ENCODE measurements around the gene ZDHHC24. TPM values are rescaled to one million over a fixed set of nuclear protein-coding genes. Genes with fewer than 3 reads are reported as not detected.

Gene ZDHHC24
- total RNA-seq, 6 donors from 2014 or later: 12.4 to 24.8 (median 14.1) TPM

DNA sequence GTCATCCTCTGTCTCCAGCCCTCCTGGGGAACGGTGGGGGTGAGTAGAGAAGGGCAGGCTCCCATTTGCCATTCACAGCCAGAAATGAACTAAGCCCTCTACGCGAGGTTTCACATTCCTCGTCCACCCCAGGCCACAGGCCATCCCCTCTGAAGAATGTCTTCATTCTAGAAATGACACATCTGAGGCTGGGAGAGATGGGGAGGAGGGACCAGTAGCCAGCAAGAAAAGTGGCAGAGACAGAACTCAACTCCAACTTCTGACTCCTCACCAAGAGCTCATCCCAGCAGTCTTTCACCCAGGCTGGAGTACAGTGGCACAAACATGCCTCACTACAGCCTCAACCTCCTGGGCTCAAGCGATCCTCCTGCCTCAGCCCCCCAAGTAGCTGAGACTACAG is 19.1 kb upstream of the ZDHHC24 start:
- DNase-seq: no peak

DNA sequence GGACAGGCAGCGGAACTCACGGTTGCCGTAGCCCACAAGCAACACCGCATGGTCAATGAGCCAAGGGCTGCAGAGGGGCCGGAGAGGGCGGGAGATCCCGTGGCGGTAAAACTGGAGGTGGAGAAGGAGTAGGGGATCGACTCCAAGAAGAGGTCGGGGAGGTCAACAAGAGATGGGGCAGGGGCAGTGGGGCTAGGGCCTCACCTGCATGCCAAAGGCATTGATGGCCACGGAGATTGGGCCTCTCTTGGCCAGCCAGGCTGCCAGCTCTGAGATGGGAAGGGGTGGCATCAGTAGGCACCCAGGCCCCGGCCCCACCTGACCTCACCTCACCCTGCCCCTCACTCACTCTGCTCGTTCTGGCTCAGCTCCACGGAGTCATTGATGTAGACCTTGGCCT is 18.7 kb upstream of the ZDHHC24 start:
- DNase-seq (peak in 1 of 2 donors; percentile 59), ATAC-seq (ENCODE audit: low FRiP score in 2 of 2) (no peak)
- TF ChIP-seq CTCF (IDR thresholded peaks at IDR 0.05) (no peak), EP300 (IDR thresholded peaks at IDR 0.05) (no peak), POLR2A (IDR thresholded peaks at IDR 0.05) (no peak), POLR2AphosphoS5 (IDR thresholded peaks at IDR 0.05) (no peak)
- Histone ChIP-seq H3K9me3 (no peaks in the 10 kb centered on the region), H3K4me3 (no peak overlapping the region), H3K4me1 (peaks cover 10 to 19% (median 12%) of the 10 kb centered on the region in 4 donors), H3K27me3 (no peaks in the 10 kb centered on the region), H3K27ac (no peak overlapping the region), H3K36me3 (peaks cover 0 to 8% (median 0%) of the 10 kb centered on the region in 4 donors)
- 91 to 92% methylated on average over 13 to 14 of the region's 14 CpGs for WGBS, 2 donors

More for the DNA sequence above, 19.1 kb upstream of the ZDHHC24 start:
- peaks cover 10 to 17% (median 12%) of the 10 kb centered on the region in 4 donors for H3K4me1 ChIP-seq
- no peak overlapping the region for H3K27ac ChIP-seq
- peaks cover 0 to 8% (median 0%) of the 10 kb centered on the region in 4 donors for H3K36me3 ChIP-seq
- no peak overlapping the region for H3K4me3 ChIP-seq
- 92 to 95% methylated on average over 4 to 5 of the region's 5 CpGs for WGBS, 2 donors
- TF ChIP-seq POLR2A (IDR thresholded peaks at IDR 0.05) (no peak), CTCF (IDR thresholded peaks at IDR 0.05) (no peak), POLR2AphosphoS5 (IDR thresholded peaks at IDR 0.05) (no peak), EP300 (IDR thresholded peaks at IDR 0.05) (no peak)
- H3K27me3 ChIP-seq: no peaks in the 10 kb centered on the region
- H3K9me3 ChIP-seq: no peaks in the 10 kb centered on the region
- no peak for ATAC-seq (ENCODE audit: low FRiP score in 2 of 2)

- peaks cover 0 to 8% (median 0%) of the 10 kb centered on the region in 4 donors for H3K36me3 ChIP-seq
- H3K27ac ChIP-seq: no peak overlapping the region
- H3K4me1 ChIP-seq: peaks cover 16 to 24% (median 18%) of the 10 kb centered on the region in 4 donors
- TF ChIP-seq EP300 (IDR thresholded peaks at IDR 0.05): no peak
- TF ChIP-seq POLR2AphosphoS5 (IDR thresholded peaks at IDR 0.05): no peak
- TF ChIP-seq POLR2A (IDR thresholded peaks at IDR 0.05): no peak
- no peak for TF ChIP-seq CTCF (IDR thresholded peaks at IDR 0.05)
- DNase-seq: peak in 1 of 2 donors; percentile 71
- no peaks in the 10 kb centered on the region for H3K9me3 ChIP-seq
- ATAC-seq (ENCODE audit: low FRiP score in 2 of 2): no peak
- H3K4me3 ChIP-seq: no peak overlapping the region
- 94 to 95% methylated on average over 8 to 10 of the region's 10 CpGs for WGBS, 2 donors
- H3K27me3 ChIP-seq: no peaks in the 10 kb centered on the region
Observed at GRCh38 chr11:66563832-66564231, 18.0 kb upstream of the ZDHHC24 start.

DNA sequence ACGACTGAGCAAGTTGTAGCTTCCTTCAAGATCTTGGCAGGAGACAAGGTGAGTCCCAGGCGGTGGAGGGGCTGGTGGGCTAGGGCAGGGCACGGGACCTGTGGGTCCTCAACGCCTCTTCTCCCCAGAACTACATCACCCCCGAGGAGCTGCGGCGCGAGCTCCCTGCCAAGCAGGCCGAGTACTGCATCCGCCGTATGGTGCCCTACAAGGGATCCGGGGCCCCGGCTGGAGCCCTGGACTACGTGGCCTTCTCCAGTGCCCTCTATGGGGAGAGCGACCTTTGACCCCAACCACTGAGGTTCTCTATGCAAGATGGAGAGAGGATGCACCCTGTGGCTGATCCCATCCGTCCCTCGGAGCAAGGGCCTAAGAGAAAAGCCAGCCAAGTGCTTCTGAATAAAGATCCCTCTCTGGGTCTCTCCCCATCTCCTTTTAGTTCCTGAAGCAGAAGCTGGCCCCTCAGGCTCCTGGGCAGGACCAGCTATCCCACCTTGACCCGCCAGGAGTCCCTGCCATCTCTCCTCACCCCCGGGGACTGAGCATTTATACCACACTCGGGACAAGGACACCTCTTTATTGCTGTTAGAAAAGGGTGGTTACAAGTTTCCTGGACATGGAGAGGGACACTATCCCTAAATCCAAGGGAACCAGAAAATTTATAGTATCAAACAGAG is 17.2 kb upstream of the ZDHHC24 start:
- Histone ChIP-seq H3K4me1 (peaks cover 12 to 17% (median 14%) of the 10 kb centered on the region in 4 donors), H3K27me3 (no peaks in the 10 kb centered on the region), H3K36me3 (peaks cover 0 to 8% (median 0%) of the 10 kb centered on the region in 4 donors), H3K9me3 (no peaks in the 10 kb centered on the region), H3K27ac (no peak overlapping the region), H3K4me3 (no peak overlapping the region)
- DNase-seq: peak in 1 of 2 donors; percentile 67
- TF ChIP-seq POLR2A (IDR thresholded peaks at IDR 0.05): no peak
- TF ChIP-seq EP300 (IDR thresholded peaks at IDR 0.05): no peak
- no peak for TF ChIP-seq POLR2AphosphoS5 (IDR thresholded peaks at IDR 0.05)
- no peak for TF ChIP-seq CTCF (IDR thresholded peaks at IDR 0.05)
- 81 to 92% methylated on average over 5 to 20 of the region's 20 CpGs for WGBS, 2 donors
- ATAC-seq (ENCODE audit: low FRiP score in 2 of 2): no peak

DNA sequence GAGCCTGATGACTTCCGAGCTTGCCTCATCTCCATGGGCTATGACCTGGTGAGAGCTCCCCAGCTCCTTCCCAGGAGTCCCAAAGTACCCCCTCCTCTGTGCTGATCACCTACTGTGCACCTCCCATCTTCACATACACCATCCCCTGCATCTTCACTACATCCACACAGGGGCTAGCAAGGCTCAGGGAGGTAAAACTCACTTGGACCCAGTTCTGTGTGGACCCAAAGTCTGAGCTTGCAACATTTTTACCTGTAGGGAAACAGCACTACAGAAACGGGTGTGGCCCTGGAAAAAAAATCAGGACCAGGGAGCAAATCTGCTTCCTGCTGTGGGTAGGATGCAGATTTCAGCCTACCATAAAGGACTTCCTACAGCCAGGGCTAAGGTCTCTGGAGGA is 16.4 kb upstream of the ZDHHC24 start:
- ATAC-seq (ENCODE audit: low FRiP score in 2 of 2) (no peak), DNase-seq (no peak)
- Histone ChIP-seq H3K4me1 (peaks cover 8 to 11% (median 9%) of the 10 kb centered on the region in 4 donors), H3K9me3 (no peaks in the 10 kb centered on the region), H3K27ac (no peak overlapping the region), H3K4me3 (no peak overlapping the region), H3K36me3 (peaks cover 0 to 8% (median 0%) of the 10 kb centered on the region in 4 donors), H3K27me3 (no peaks in the 10 kb centered on the region)
- WGBS, 2 donors: 58 to 88% methylated on average over 1 to 2 of the region's 2 CpGs
- TF ChIP-seq CTCF (IDR thresholded peaks at IDR 0.05) (no peak), POLR2AphosphoS5 (IDR thresholded peaks at IDR 0.05) (no peak), POLR2A (IDR thresholded peaks at IDR 0.05) (no peak), EP300 (IDR thresholded peaks at IDR 0.05) (no peak)
